Astrocyte (in vitro differentiated cells and primary cell): ENCODE results near the gene APOH. TPM values are rescaled to one million over a fixed set of nuclear protein-coding genes. Genes with fewer than 3 reads are reported as not detected.

Source experiments
- DNase-seq: peaks from one replicate; pipeline ENCODE4 v3.0.0-alpha.2; 2010; ENCODE audit warnings: low read depth
- FAIRE-seq: peaks from 2 replicates; lab custom pipeline; 2011; peaks lifted over from hg19 to GRCh38; lab: Jason Lieb, UNC
- H2AFZ ChIP-seq: 2 replicates; pipeline ENCODE4 v1.6.0; 2012; ENCODE audit warnings: low read depth, low read length, inconsistent platforms
- H3K27ac ChIP-seq: 2 replicates; pipeline ENCODE4 v1.5.1; 2011; ENCODE audit warnings: low read depth, low read length, inconsistent platforms
- H3K27me3 ChIP-seq: 2 replicates; pipeline ENCODE4 v1.6.0; 2011; ENCODE audit warnings: low read length, inconsistent platforms; ENCODE audit not compliant: insufficient read depth
- H3K36me3 ChIP-seq: 2 replicates; pipeline ENCODE4 v1.5.1; 2011; ENCODE audit warnings: low read length, inconsistent platforms; ENCODE audit not compliant: insufficient read depth
- H3K4me1 ChIP-seq: 2 replicates; pipeline ENCODE4 v1.5.1; 2011; ENCODE audit warnings: low read length, inconsistent platforms; ENCODE audit not compliant: insufficient read depth
- H3K4me2 ChIP-seq: 2 replicates; pipeline ENCODE4 v1.6.0; 2012; ENCODE audit warnings: low read length, inconsistent platforms
- H3K4me3 ChIP-seq: 2 replicates; pipeline ENCODE4 v1.5.1; 2011; ENCODE audit warnings: low read depth, mild to moderate bottlenecking, low read length, inconsistent platforms; ENCODE audit not compliant: insufficient read depth
- H3K79me2 ChIP-seq: 2 replicates; pipeline ENCODE4 v1.6.0; 2012; ENCODE audit warnings: mild to moderate bottlenecking, low read length, inconsistent platforms; ENCODE audit not compliant: insufficient read depth
- H3K9ac ChIP-seq: 2 replicates; pipeline ENCODE4 v1.6.0; 2012; ENCODE audit warnings: mild to moderate bottlenecking, low read length, inconsistent platforms
- H3K9me3 ChIP-seq: 2 replicates; pipeline ENCODE4 v1.5.1; 2012; ENCODE audit warnings: low read depth, mild to moderate bottlenecking, low read length, inconsistent platforms; ENCODE audit not compliant: insufficient read depth
- H4K20me1 ChIP-seq: 2 replicates; pipeline ENCODE4 v1.6.0; 2012; ENCODE audit warnings: low read length, inconsistent platforms; ENCODE audit not compliant: insufficient read depth
- H3K27ac Mint-ChIP-seq: one replicate; pipeline ENCODE4 v1.8.0; 2021; ENCODE audit warnings: mild to moderate bottlenecking, mixed read lengths; ENCODE audit not compliant: unreplicated experiment
- H3K27me3 Mint-ChIP-seq: one replicate; pipeline ENCODE4 v1.8.0; 2021; ENCODE audit warnings: low read depth, mixed read lengths; ENCODE audit not compliant: unreplicated experiment
- H3K36me3 Mint-ChIP-seq: one replicate; pipeline ENCODE4 v1.8.0; 2021; ENCODE audit warnings: low read depth, mixed read lengths; ENCODE audit not compliant: unreplicated experiment
- H3K4me1 Mint-ChIP-seq: one replicate; pipeline ENCODE4 v1.8.0; 2021; ENCODE audit warnings: low read depth, mixed read lengths; ENCODE audit not compliant: unreplicated experiment
- H3K4me3 Mint-ChIP-seq: one replicate; pipeline ENCODE4 v1.8.0; 2021; ENCODE audit warnings: mild to moderate bottlenecking, moderate library complexity, mixed read lengths; ENCODE audit not compliant: unreplicated experiment
- H3K9me3 Mint-ChIP-seq: one replicate; pipeline ENCODE4 v1.8.0; 2021; ENCODE audit warnings: mild to moderate bottlenecking, mixed read lengths; ENCODE audit not compliant: unreplicated experiment
- EZH2 ChIP-seq: IDR thresholded peaks from 2 replicates; pipeline ENCODE4 v1.6.1; 2012; ENCODE audit warnings: mild to moderate bottlenecking, low read length, inconsistent platforms; ENCODE audit not compliant: insufficient read depth
- total RNA-seq: library from RNA; stranded (reverse); gene quantifications from 2 replicates; pipeline ENCODE4 v1.2.1, GENCODE V29; 2021
- TF ChIP-seq, protein P1 (sequence below): IDR thresholded peaks from 2 replicates; pipeline ENCODE4 v1.5.1; 2011; ENCODE audit warnings: low read depth, mild to moderate bottlenecking, inconsistent platforms, low read length, moderate library complexity; ENCODE audit not compliant: insufficient read depth

The APOH gene
- total RNA-seq, 1 donor from 2014 or later: not detected

DNA sequence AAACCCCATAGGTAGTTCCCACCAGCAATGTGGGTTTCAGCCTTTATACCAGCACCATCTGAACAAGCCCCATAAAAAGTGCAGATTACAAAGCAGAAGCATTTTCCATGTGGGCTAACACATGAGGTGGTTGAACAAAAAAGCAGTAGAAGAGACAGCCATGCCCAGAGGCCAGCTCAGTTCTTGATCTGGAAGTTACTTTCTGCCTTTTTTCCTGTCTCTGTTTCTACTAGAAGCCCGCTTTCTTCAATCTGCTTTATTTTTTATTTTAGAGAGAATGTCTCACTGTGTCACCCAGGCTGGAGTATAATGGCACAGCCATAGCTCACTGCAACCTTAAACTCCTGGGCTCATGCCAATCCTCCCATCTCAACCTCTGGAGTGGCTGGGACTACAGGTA lies 31.5 kb upstream of the APOH start:
- FAIRE-seq (no peak), DNase-seq (no peak)
- H3K27ac Mint-ChIP-seq: no peak overlapping the region
- Histone ChIP-seq H3K79me2 (no peaks in the 10 kb centered on the region), H3K4me3 (no peak overlapping the region), H3K27ac (no peak overlapping the region), H3K9ac (no peak overlapping the region), H3K9me3 (no peaks in the 10 kb centered on the region), H3K4me2 (no peak overlapping the region), H3K4me1 (no peaks in the 10 kb centered on the region), H3K36me3 (no peaks in the 10 kb centered on the region), H2AFZ (no peak overlapping the region), H3K27me3 (no peaks in the 10 kb centered on the region), H4K20me1 (no peaks in the 10 kb centered on the region)
- TF ChIP-seq EZH2: no peak
- TF ChIP-seq, protein P1, sequence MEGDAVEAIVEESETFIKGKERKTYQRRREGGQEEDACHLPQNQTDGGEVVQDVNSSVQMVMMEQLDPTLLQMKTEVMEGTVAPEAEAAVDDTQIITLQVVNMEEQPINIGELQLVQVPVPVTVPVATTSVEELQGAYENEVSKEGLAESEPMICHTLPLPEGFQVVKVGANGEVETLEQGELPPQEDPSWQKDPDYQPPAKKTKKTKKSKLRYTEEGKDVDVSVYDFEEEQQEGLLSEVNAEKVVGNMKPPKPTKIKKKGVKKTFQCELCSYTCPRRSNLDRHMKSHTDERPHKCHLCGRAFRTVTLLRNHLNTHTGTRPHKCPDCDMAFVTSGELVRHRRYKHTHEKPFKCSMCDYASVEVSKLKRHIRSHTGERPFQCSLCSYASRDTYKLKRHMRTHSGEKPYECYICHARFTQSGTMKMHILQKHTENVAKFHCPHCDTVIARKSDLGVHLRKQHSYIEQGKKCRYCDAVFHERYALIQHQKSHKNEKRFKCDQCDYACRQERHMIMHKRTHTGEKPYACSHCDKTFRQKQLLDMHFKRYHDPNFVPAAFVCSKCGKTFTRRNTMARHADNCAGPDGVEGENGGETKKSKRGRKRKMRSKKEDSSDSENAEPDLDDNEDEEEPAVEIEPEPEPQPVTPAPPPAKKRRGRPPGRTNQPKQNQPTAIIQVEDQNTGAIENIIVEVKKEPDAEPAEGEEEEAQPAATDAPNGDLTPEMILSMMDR: no peak
- H3K27me3 Mint-ChIP-seq: peaks cover 3% of the 10 kb centered on the region
- H3K4me1 Mint-ChIP-seq: no peaks in the 10 kb centered on the region
- H3K9me3 Mint-ChIP-seq: no peaks in the 10 kb centered on the region
- no peaks in the 10 kb centered on the region for H3K36me3 Mint-ChIP-seq
- H3K4me3 Mint-ChIP-seq: no peak overlapping the region

DNA sequence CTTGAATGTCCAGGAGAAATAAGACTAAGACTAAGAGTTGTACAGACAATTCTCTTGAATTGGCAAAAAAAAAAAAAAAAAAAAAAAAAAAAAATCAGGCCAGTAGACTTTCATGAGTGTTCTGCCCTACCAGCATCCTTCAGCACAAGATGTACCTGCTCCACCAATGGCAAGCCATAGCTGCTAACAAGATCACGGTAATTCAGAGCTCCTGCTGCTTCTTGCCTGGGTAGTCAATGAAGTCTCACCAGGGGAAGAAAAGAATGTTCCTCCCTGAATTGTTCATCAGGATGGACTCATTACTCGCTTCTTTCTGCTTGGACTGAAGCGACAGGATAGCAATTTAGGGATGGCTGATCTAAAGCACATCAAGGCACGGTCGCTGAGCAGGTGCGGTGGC lies 31.1 kb upstream of the APOH start:
- H3K27me3 ChIP-seq: no peaks in the 10 kb centered on the region
- H3K4me1 Mint-ChIP-seq: no peaks in the 10 kb centered on the region
- no peaks in the 10 kb centered on the region for H4K20me1 ChIP-seq
- no peaks in the 10 kb centered on the region for H3K9me3 Mint-ChIP-seq
- DNase-seq: no peak
- no peak overlapping the region for H3K27ac ChIP-seq
- H3K36me3 ChIP-seq: no peaks in the 10 kb centered on the region
- FAIRE-seq: no peak
- H3K9ac ChIP-seq: no peak overlapping the region
- H3K4me3 ChIP-seq: no peak overlapping the region
- TF ChIP-seq, protein P1: no peak
- TF ChIP-seq EZH2: no peak
- H3K36me3 Mint-ChIP-seq: no peaks in the 10 kb centered on the region
- H3K27me3 Mint-ChIP-seq: peaks cover 3% of the 10 kb centered on the region
- H3K4me2 ChIP-seq: no peak overlapping the region
- H3K4me1 ChIP-seq: no peaks in the 10 kb centered on the region
- no peaks in the 10 kb centered on the region for H3K9me3 ChIP-seq
- no peak overlapping the region for H3K27ac Mint-ChIP-seq
- no peak overlapping the region for H2AFZ ChIP-seq
- H3K79me2 ChIP-seq: no peaks in the 10 kb centered on the region
- H3K4me3 Mint-ChIP-seq: no peak overlapping the region

DNA sequence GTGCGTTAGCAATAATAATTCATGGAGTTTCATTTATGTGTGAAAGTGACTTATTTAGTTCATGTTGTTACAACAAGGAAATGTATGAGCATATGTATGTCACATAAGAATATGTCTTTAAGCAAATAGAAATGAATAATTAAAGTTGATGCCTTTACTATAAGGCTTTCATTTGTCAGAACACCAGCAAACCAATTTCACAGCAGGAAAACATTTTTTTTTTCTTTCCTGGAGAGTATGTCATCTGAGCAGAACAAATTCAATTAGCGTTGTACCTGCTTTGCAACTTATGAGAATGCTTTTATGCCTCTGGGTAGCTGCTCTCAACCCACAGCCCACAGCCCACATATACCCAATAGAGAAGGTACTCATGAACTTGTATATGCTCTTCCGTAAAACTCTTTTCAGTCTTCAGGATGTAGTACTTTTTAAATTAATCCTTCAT lies 26.3 kb upstream of the APOH start:
- H3K27me3 ChIP-seq: no peaks in the 10 kb centered on the region
- TF ChIP-seq, protein P1: no peak
- TF ChIP-seq EZH2: no peak
- no peak overlapping the region for H3K4me3 ChIP-seq
- H3K9ac ChIP-seq: no peak overlapping the region
- Mint-ChIP-seq H3K36me3 (no peaks in the 10 kb centered on the region), H3K4me3 (no peak overlapping the region), H3K4me1 (no peaks in the 10 kb centered on the region), H3K27me3 (peaks cover 1% of the 10 kb centered on the region), H3K9me3 (no peaks in the 10 kb centered on the region), H3K27ac (no peak overlapping the region)
- no peak overlapping the region for H3K27ac ChIP-seq
- no peak for FAIRE-seq
- H3K9me3 ChIP-seq: no peaks in the 10 kb centered on the region
- DNase-seq: no peak
- no peak overlapping the region for H2AFZ ChIP-seq
- no peak overlapping the region for H3K4me2 ChIP-seq
- no peaks in the 10 kb centered on the region for H4K20me1 ChIP-seq
- H3K79me2 ChIP-seq: no peaks in the 10 kb centered on the region
- no peaks in the 10 kb centered on the region for H3K36me3 ChIP-seq
- no peaks in the 10 kb centered on the region for H3K4me1 ChIP-seq
